ENCODE measurements around the gene PSTPIP1. TPM values are rescaled to one million over a fixed set of nuclear protein-coding genes. Genes with fewer than 3 reads are reported as not detected.

The PSTPIP1 gene
- total RNA-seq, 1 experiment from 2014 or later = 1.5 TPM

DNA sequence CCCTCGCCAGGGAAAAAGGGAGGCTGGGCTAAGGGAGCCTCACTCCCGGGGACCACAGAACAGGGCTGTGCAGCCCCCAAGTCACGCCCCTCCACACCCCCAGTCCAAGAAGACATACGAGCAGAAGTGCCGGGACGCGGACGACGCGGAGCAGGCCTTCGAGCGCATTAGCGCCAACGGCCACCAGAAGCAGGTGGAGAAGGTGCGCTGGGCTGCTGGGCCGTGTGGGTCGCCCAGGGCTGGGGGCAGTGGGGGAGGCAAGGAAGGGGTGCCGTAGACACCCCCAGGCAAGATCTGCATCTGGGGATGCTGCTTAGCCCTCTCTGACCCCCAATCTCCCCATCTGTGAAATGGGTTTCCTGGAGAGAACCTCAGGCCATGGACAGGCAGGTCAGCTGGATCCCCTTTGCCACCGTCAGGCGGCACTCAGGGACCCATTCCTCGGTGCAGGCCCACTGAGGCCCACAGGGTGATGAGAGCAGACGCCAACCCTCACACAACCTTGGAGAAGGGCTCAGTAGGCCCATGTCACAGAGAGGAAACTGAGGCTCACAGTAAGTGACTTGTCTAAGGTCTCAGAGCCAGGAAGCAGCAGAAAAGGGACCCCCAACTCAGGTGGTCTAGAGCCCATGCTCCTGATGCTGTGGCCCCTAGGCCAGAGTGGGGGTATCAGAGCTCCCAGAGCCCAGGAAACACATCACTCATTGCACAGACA, 33.7 kb downstream of the PSTPIP1 start:
- ATAC-seq (peak; percentile 5), DNase-seq (ENCODE audit: low spot score) (no peak)
- Mint-ChIP-seq H3K27me3 (ENCODE audit: low read depth) (peaks cover 10% of the 10 kb centered on the region), H3K4me3 (peak overlapping the region; percentile 68), H3K36me3 (no peaks in the 10 kb centered on the region), H3K4me1 (peaks cover 5% of the 10 kb centered on the region; the same call in 1 of the 2 replicates), H3K27ac (no peak overlapping the region), H3K9me3 (no peaks in the 10 kb centered on the region)
- CTCF ChIA-PET = interaction anchor here (2.2 to 2.3 kb wide), 2 partner anchors 55 to 515 kb away, joined by 12 to 20 read pairs; no protein-coding TSS in a partner anchor
- POLR2A ChIA-PET = no interaction called here
- peak; percentile 42; the same call in 1 of the 2 replicates for TF ChIP-seq GTF2I (CRISPR knock-in tag; conservative IDR thresholded peaks at IDR 0.05)
- TF ChIP-seq ELF4 (CRISPR knock-in tag; IDR thresholded peaks at IDR 0.05; ENCODE audit: low read depth) = no peak

DNA sequence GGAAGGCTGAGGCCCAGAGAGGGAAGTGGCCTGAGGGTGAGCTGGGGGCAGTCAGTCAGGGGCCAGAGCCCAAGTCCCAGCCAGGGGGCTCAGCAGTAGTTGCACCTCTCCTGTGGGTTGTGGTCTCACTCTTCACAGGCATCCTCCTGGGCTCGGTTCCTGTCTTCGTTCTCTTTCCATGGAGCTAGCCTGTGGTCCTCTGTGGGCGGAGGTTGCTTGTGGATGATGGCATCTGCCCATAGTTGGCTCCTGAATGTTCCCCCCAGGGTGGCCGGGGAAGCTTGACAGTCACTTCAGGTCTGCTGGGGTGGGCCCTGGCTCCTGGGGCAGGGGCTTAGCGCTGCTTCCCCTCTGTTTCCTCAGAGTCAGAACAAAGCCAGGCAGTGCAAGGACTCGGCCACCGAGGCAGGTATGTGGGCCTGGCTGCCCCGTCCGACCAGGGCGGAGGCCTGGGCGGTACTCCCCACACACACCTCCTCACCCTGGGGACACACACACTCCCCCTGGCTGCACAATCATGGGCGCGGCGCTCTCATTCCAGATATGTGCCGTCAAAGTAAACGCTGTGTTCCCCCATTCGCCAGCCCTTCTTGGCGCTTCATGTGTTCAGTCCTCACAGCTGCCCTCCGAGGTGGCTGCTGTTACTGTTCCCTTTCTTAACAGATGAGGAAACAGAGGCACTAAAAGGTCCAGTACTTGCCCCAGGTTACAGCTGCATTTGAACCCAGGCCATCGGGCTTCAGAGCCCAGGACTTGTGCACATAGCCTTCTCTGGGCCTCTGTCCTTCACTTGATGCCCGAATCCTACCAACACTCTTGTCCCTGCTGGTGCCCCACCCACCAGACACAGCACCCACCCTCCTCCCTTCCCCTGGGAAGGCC, 34.5 kb downstream of the PSTPIP1 start:
- TF ChIP-seq, protein P1, sequence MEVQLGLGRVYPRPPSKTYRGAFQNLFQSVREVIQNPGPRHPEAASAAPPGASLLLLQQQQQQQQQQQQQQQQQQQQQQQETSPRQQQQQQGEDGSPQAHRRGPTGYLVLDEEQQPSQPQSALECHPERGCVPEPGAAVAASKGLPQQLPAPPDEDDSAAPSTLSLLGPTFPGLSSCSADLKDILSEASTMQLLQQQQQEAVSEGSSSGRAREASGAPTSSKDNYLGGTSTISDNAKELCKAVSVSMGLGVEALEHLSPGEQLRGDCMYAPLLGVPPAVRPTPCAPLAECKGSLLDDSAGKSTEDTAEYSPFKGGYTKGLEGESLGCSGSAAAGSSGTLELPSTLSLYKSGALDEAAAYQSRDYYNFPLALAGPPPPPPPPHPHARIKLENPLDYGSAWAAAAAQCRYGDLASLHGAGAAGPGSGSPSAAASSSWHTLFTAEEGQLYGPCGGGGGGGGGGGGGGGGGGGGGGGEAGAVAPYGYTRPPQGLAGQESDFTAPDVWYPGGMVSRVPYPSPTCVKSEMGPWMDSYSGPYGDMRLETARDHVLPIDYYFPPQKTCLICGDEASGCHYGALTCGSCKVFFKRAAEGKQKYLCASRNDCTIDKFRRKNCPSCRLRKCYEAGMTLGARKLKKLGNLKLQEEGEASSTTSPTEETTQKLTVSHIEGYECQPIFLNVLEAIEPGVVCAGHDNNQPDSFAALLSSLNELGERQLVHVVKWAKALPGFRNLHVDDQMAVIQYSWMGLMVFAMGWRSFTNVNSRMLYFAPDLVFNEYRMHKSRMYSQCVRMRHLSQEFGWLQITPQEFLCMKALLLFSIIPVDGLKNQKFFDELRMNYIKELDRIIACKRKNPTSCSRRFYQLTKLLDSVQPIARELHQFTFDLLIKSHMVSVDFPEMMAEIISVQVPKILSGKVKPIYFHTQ (CRISPR knock-in tag; IDR thresholded peaks at IDR 0.05) = no peak
- TF ChIP-seq SMAD4 (CRISPR knock-in tag; IDR thresholded peaks at IDR 0.05) (no peak), IRF2 (CRISPR knock-in tag; IDR thresholded peaks at IDR 0.05; ENCODE audit: borderline replicate concordance, low read depth) (no peak), NR1H2 (CRISPR knock-in tag; IDR thresholded peaks at IDR 0.05) (no peak), EMX1 (CRISPR knock-in tag; IDR thresholded peaks at IDR 0.05) (no peak), TP53 (CRISPR knock-in tag; IDR thresholded peaks at IDR 0.05) (no peak), MXD4 (CRISPR knock-in tag; IDR thresholded peaks at IDR 0.05; ENCODE audit: borderline replicate concordance) (no peak)
- TF ChIP-seq, protein P2, sequence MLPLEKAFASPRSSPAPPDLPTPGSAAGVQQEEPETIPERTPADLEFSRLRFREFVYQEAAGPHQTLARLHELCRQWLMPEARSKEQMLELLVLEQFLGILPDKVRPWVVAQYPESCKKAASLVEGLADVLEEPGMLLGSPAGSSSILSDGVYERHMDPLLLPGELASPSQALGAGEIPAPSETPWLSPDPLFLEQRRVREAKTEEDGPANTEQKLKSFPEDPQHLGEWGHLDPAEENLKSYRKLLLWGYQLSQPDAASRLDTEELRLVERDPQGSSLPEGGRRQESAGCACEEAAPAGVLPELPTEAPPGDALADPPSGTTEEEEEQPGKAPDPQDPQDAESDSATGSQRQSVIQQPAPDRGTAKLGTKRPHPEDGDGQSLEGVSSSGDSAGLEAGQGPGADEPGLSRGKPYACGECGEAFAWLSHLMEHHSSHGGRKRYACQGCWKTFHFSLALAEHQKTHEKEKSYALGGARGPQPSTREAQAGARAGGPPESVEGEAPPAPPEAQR (CRISPR knock-in tag; IDR thresholded peaks at IDR 0.05) = no peak
- POLR2A ChIA-PET = no interaction called here
- DNase-seq (ENCODE audit: low spot score) (peak; percentile 10), ATAC-seq (no peak)
- Mint-ChIP-seq H3K9me3 (no peaks in the 10 kb centered on the region), H3K36me3 (no peaks in the 10 kb centered on the region), H3K4me1 (peaks cover 8% of the 10 kb centered on the region), H3K27me3 (ENCODE audit: low read depth) (peaks cover 10% of the 10 kb centered on the region), H3K4me3 (no peak overlapping the region; the same call in 1 of the 2 replicates), H3K27ac (no peak overlapping the region)
- CTCF ChIA-PET = interaction anchor here (1.0 to 2.6 kb wide), 4 partner anchors 15 to 514 kb away, joined by 4 to 16 read pairs (median 8); no protein-coding TSS in a partner anchor

DNA sequence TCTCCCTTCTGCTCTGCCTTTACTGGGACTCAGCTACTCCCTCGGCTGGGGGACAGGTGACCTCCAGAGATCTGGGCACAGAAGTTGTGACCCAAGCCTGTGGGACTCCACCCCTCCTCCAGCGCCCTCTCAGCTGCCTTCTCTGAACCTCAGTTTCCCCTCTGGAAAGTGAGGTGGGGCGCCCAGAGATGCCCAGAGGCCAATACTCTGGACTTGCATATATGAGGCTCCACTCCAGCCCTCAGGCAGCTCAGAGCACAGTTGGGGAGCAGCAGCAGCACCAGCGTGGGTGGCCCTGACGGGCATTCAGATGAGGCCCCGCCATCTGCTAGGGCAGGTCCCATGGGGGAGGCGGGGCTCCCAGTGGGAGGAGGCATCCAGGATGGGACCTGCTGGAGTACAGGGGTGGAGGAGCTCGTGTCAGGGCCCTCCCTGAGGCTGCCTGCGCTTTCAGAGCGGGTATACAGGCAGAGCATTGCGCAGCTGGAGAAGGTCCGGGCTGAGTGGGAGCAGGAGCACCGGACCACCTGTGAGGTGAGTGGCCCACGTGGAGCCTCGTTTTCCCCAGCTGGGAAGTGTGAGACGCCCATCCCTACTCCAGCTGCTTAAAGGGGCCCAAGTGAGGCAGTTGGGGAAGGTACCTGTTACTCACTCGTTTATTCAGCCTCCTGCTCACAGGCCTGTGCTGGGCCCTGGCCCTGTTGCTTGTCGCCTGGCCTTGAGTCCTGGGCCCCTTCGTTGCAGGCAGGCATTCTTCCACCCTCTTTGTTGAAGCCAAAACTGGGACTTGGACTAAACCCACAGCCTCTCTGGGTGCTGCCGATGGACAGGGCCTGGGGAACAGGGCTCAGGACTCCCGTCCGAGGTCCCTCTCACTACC, 35.4 kb downstream of the PSTPIP1 start:
- CTCF ChIA-PET = interaction anchor here (1.0 to 2.6 kb wide), 3 partner anchors 14 to 513 kb away, joined by 4 to 16 read pairs (median 5); no protein-coding TSS in a partner anchor
- POLR2A ChIA-PET = no interaction called here
- ATAC-seq = peak; percentile 11
- TF ChIP-seq TEAD4 (CRISPR knock-in tag; IDR thresholded peaks at IDR 0.05) = no peak
- TF ChIP-seq, protein P3, sequence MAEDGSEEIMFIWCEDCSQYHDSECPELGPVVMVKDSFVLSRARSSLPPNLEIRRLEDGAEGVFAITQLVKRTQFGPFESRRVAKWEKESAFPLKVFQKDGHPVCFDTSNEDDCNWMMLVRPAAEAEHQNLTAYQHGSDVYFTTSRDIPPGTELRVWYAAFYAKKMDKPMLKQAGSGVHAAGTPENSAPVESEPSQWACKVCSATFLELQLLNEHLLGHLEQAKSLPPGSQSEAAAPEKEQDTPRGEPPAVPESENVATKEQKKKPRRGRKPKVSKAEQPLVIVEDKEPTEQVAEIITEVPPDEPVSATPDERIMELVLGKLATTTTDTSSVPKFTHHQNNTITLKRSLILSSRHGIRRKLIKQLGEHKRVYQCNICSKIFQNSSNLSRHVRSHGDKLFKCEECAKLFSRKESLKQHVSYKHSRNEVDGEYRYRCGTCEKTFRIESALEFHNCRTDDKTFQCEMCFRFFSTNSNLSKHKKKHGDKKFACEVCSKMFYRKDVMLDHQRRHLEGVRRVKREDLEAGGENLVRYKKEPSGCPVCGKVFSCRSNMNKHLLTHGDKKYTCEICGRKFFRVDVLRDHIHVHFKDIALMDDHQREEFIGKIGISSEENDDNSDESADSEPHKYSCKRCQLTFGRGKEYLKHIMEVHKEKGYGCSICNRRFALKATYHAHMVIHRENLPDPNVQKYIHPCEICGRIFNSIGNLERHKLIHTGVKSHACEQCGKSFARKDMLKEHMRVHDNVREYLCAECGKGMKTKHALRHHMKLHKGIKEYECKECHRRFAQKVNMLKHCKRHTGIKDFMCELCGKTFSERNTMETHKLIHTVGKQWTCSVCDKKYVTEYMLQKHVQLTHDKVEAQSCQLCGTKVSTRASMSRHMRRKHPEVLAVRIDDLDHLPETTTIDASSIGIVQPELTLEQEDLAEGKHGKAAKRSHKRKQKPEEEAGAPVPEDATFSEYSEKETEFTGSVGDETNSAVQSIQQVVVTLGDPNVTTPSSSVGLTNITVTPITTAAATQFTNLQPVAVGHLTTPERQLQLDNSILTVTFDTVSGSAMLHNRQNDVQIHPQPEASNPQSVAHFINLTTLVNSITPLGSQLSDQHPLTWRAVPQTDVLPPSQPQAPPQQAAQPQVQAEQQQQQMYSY (CRISPR knock-in tag; IDR thresholded peaks at IDR 0.05) = no peak
- TF ChIP-seq, protein P4, sequence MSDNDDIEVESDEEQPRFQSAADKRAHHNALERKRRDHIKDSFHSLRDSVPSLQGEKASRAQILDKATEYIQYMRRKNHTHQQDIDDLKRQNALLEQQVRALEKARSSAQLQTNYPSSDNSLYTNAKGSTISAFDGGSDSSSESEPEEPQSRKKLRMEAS (CRISPR knock-in tag; IDR thresholded peaks at IDR 0.05) = no peak
- no peak for TF ChIP-seq SP1 (CRISPR knock-in tag; conservative IDR thresholded peaks at IDR 0.05)
- TF ChIP-seq, protein P5, sequence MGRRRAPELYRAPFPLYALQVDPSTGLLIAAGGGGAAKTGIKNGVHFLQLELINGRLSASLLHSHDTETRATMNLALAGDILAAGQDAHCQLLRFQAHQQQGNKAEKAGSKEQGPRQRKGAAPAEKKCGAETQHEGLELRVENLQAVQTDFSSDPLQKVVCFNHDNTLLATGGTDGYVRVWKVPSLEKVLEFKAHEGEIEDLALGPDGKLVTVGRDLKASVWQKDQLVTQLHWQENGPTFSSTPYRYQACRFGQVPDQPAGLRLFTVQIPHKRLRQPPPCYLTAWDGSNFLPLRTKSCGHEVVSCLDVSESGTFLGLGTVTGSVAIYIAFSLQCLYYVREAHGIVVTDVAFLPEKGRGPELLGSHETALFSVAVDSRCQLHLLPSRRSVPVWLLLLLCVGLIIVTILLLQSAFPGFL (CRISPR knock-in tag; IDR thresholded peaks at IDR 0.05; ENCODE audit: borderline replicate concordance) = no peak
- TF ChIP-seq ATF1 (CRISPR knock-in tag; IDR thresholded peaks at IDR 0.05) = no peak
- TF ChIP-seq CBFB (CRISPR knock-in tag; IDR thresholded peaks at IDR 0.05; ENCODE audit: low read depth) = no peak

More for the DNA sequence above, 35.4 kb downstream of the PSTPIP1 start:
- peaks cover 13% of the 10 kb centered on the region for H3K4me1 Mint-ChIP-seq
- H3K27me3 Mint-ChIP-seq (ENCODE audit: low read depth) = peaks cover 10% of the 10 kb centered on the region
- no peak overlapping the region for H3K4me3 Mint-ChIP-seq
- H3K27ac Mint-ChIP-seq = no peak overlapping the region
- no peaks in the 10 kb centered on the region for H3K36me3 Mint-ChIP-seq
- peak; percentile 47 for DNase-seq (ENCODE audit: low spot score)
- no peaks in the 10 kb centered on the region for H3K9me3 Mint-ChIP-seq

Data from WTC11 (cell line).